ENCODE results near the gene MAPKAPK3.

MAPKAPK3 gene

GRCh38 chr3:50652709-50653108 lies 35.8 kb downstream of the MAPKAPK3 start:
- peak; percentile 64 for TF ChIP-seq CTCF (IDR thresholded peaks at IDR 0.05; ENCODE audit: control extremely low read depth, extremely low read depth, low read depth, missing control alignments)
- ChIA-PET CTCF (interaction anchor here (0.8 to 10.8 kb wide), 24 partner anchors 8 to 720 kb away, joined by 3 to 240 read pairs (median 4); partner anchors contain the start of genes C3orf18, CISH, HEMK1 and MAPKAPK3), POLR2A (no interaction called here)
- DNase-seq (ENCODE audit: extremely low spot score), result peak; percentile 66

- ChIA-PET POLR2A (no interaction called here), CTCF (interaction anchor here (1.0 to 10.8 kb wide), 10 partner anchors 8 to 83 kb away, joined by 3 to 240 read pairs (median 6); partner anchors contain the start of genes CISH, HEMK1 and MAPKAPK3)
- DNase-seq (ENCODE audit: extremely low spot score), result no peak
- TF ChIP-seq CTCF (IDR thresholded peaks at IDR 0.05; ENCODE audit: control extremely low read depth, extremely low read depth, low read depth, missing control alignments), result no peak
Observed at GRCh38 chr3:50653937-50654595, 37.1 kb downstream of the MAPKAPK3 start.

GRCh38 chr3:50655009-50655830 lies 38.3 kb downstream of the MAPKAPK3 start:
- CTCF ChIA-PET, result interaction anchor here (1.1 to 10.8 kb wide), 5 partner anchors 12 to 84 kb away, joined by 3 to 240 read pairs (median 29); partner anchors contain the start of genes CISH, HEMK1 and MAPKAPK3
- POLR2A ChIA-PET, result no interaction called here
- DNase-seq (ENCODE audit: extremely low spot score), result no peak
- no peak for TF ChIP-seq CTCF (IDR thresholded peaks at IDR 0.05; ENCODE audit: control extremely low read depth, extremely low read depth, low read depth, missing control alignments)

- no peak for TF ChIP-seq CTCF (IDR thresholded peaks at IDR 0.05; ENCODE audit: control extremely low read depth, extremely low read depth, low read depth, missing control alignments)
- POLR2A ChIA-PET, result no interaction called here
- no peak for DNase-seq (ENCODE audit: extremely low spot score)
- CTCF ChIA-PET, result interaction anchor here (0.8 to 1.5 kb wide), 3 partner anchors 38 to 315 kb away, joined by 3 to 9 read pairs (median 3); no protein-coding TSS in a partner anchor
Observed at GRCh38 chr3:50656417-50657195, 39.7 kb downstream of the MAPKAPK3 start.

GRCh38 chr3:50657407-50657806 lies 40.5 kb downstream of the MAPKAPK3 start:
- TF ChIP-seq CTCF (IDR thresholded peaks at IDR 0.05; ENCODE audit: control extremely low read depth, extremely low read depth, low read depth, missing control alignments), result no peak
- no peak for DNase-seq (ENCODE audit: extremely low spot score)
- ChIA-PET CTCF (interaction anchor here (1.4 to 1.5 kb wide), 2 partner anchors 20 to 42 kb away, joined by 4 to 9 read pairs; no protein-coding TSS in a partner anchor), POLR2A (no interaction called here)

GRCh38 chr3:50657816-50658215 lies 40.9 kb downstream of the MAPKAPK3 start:
- TF ChIP-seq CTCF (IDR thresholded peaks at IDR 0.05; ENCODE audit: control extremely low read depth, extremely low read depth, low read depth, missing control alignments), result no peak
- no peak for DNase-seq (ENCODE audit: extremely low spot score)
- CTCF ChIA-PET, result interaction anchor here (1.2 to 1.4 kb wide), 3 partner anchors 8 to 42 kb away, joined by 3 to 4 read pairs (median 4); no protein-coding TSS in a partner anchor
- POLR2A ChIA-PET, result no interaction called here
